Islet precursor cell (in vitro differentiated cells): ENCODE data around the gene SKP1.

ENCODE experiments used
- DNase-seq: peaks from one replicate; pipeline ENCODE4 v3.0.0-alpha.2; 2018

The SKP1 gene

GRCh38 chr5:134142052-134142451 lies 34.7 kb downstream of the SKP1 start:
- peak; percentile 51 for DNase-seq

GRCh38 chr5:134141331-134142050 lies 35.3 kb downstream of the SKP1 start:
- peak; percentile 56 for DNase-seq

GRCh38 chr5:134140530-134141201 lies 36.1 kb downstream of the SKP1 start:
- DNase-seq: peak; percentile 92

- no peak for DNase-seq
Measured at GRCh38 chr5:134139891-134140469, 36.8 kb downstream of the SKP1 start.

- DNase-seq: peak; percentile 48
Measured at GRCh38 chr5:134139377-134139851, 37.3 kb downstream of the SKP1 start.

- DNase-seq: peak; percentile 70
Measured at GRCh38 chr5:134138416-134139376, 38.1 kb downstream of the SKP1 start.

- DNase-seq: no peak
Measured at GRCh38 chr5:134136771-134137170, 40.0 kb downstream of the SKP1 start.

- DNase-seq: no peak
Measured at GRCh38 chr5:134136221-134136631, 40.5 kb downstream of the SKP1 start.

- DNase-seq: peak; percentile 38
Measured at GRCh38 chr5:134135091-134135655, 41.6 kb downstream of the SKP1 start.

- DNase-seq: peak; percentile 64
Measured at GRCh38 chr5:134133995-134134541, 42.7 kb downstream of the SKP1 start.

- DNase-seq: no peak
Measured at GRCh38 chr5:134133188-134133994, 43.4 kb downstream of the SKP1 start.

- DNase-seq: no peak
Measured at GRCh38 chr5:134132372-134133187, 44.2 kb downstream of the SKP1 start.

- no peak for DNase-seq
Measured at GRCh38 chr5:134131578-134132350, 45.0 kb downstream of the SKP1 start.

- DNase-seq: no peak
Measured at GRCh38 chr5:134131165-134131564, 45.6 kb downstream of the SKP1 start.

- no peak for DNase-seq
Measured at GRCh38 chr5:134130239-134130945, 46.4 kb downstream of the SKP1 start.

- no peak for DNase-seq
Measured at GRCh38 chr5:134129411-134130238, 47.1 kb downstream of the SKP1 start.

GRCh38 chr5:134128648-134128995 lies 48.1 kb downstream of the SKP1 start:
- no peak for DNase-seq
